ENCODE data around the gene SCFD2.

Gene SCFD2

GRCh38 chr4:52903273-52903672 is 462.6 kb downstream of the SCFD2 start:
- no peaks in the 10 kb centered on the region for H3K4me1 ChIP-seq (ENCODE audit: insufficient read depth, low read length, severe bottlenecking)
- H3K27me3 ChIP-seq (ENCODE audit: insufficient read depth, low read length): no peaks in the 10 kb centered on the region
- H3K9ac ChIP-seq (ENCODE audit: low read length): no peak overlapping the region
- no peaks in the 10 kb centered on the region for H3F3A ChIP-seq (ENCODE audit: insufficient read depth, low read length)
- H3K79me2 ChIP-seq (ENCODE audit: insufficient read depth, low read length): no peaks in the 10 kb centered on the region
- no peak overlapping the region for H3K4me3 ChIP-seq (ENCODE audit: low read depth, low read length, poor library complexity, severe bottlenecking)
- H2AFZ ChIP-seq (ENCODE audit: low read length): no peak overlapping the region
- no peak overlapping the region for H3K27ac ChIP-seq (ENCODE audit: low read depth, low read length, poor library complexity, severe bottlenecking)
- TF ChIP-seq CTCF (IDR thresholded peaks at IDR 0.05; ENCODE audit: low read length) (no peak), EZH2 (IDR thresholded peaks at IDR 0.05; ENCODE audit: borderline replicate concordance, low read length) (no peak)
- no peaks in the 10 kb centered on the region for H3K36me3 ChIP-seq (ENCODE audit: insufficient read depth, low read length)
- no peaks in the 10 kb centered on the region for H4K20me1 ChIP-seq (ENCODE audit: insufficient read depth, low read length)
- no peaks in the 10 kb centered on the region for H3K9me2 ChIP-seq (ENCODE audit: low read depth, low read length)
- no peaks in the 10 kb centered on the region for H3K9me3 ChIP-seq (ENCODE audit: low read length)
- H3K4me2 ChIP-seq (ENCODE audit: low read length): no peak overlapping the region

- Histone ChIP-seq H3K79me2 (ENCODE audit: insufficient read depth, low read length) (no peaks in the 10 kb centered on the region), H4K20me1 (ENCODE audit: insufficient read depth, low read length) (no peaks in the 10 kb centered on the region), H3K4me1 (ENCODE audit: insufficient read depth, low read length, severe bottlenecking) (no peaks in the 10 kb centered on the region), H3K36me3 (ENCODE audit: insufficient read depth, low read length) (no peaks in the 10 kb centered on the region), H3K4me2 (ENCODE audit: low read length) (no peak overlapping the region), H3K9me3 (ENCODE audit: low read length) (no peaks in the 10 kb centered on the region), H3K9ac (ENCODE audit: low read length) (no peak overlapping the region), H3F3A (ENCODE audit: insufficient read depth, low read length) (no peaks in the 10 kb centered on the region), H3K4me3 (ENCODE audit: low read depth, low read length, poor library complexity, severe bottlenecking) (no peak overlapping the region), H3K27me3 (ENCODE audit: insufficient read depth, low read length) (no peaks in the 10 kb centered on the region), H2AFZ (ENCODE audit: low read length) (no peak overlapping the region), H3K9me2 (ENCODE audit: low read depth, low read length) (no peaks in the 10 kb centered on the region), H3K27ac (ENCODE audit: low read depth, low read length, poor library complexity, severe bottlenecking) (no peak overlapping the region)
- TF ChIP-seq EZH2 (IDR thresholded peaks at IDR 0.05; ENCODE audit: borderline replicate concordance, low read length): no peak
- no peak for TF ChIP-seq CTCF (IDR thresholded peaks at IDR 0.05; ENCODE audit: low read length)
Observed at GRCh38 chr4:52894443-52894842, 471.4 kb downstream of the SCFD2 start.

GRCh38 chr4:52892880-52893279 is 473.0 kb downstream of the SCFD2 start:
- Histone ChIP-seq H3K9me3 (ENCODE audit: low read length) (no peaks in the 10 kb centered on the region), H3K27me3 (ENCODE audit: insufficient read depth, low read length) (no peaks in the 10 kb centered on the region), H3K4me1 (ENCODE audit: insufficient read depth, low read length, severe bottlenecking) (no peaks in the 10 kb centered on the region), H3K4me2 (ENCODE audit: low read length) (no peak overlapping the region), H3K36me3 (ENCODE audit: insufficient read depth, low read length) (no peaks in the 10 kb centered on the region), H3F3A (ENCODE audit: insufficient read depth, low read length) (no peaks in the 10 kb centered on the region), H3K9ac (ENCODE audit: low read length) (no peak overlapping the region), H3K27ac (ENCODE audit: low read depth, low read length, poor library complexity, severe bottlenecking) (no peak overlapping the region), H3K4me3 (ENCODE audit: low read depth, low read length, poor library complexity, severe bottlenecking) (no peak overlapping the region), H2AFZ (ENCODE audit: low read length) (no peak overlapping the region), H4K20me1 (ENCODE audit: insufficient read depth, low read length) (no peaks in the 10 kb centered on the region), H3K79me2 (ENCODE audit: insufficient read depth, low read length) (no peaks in the 10 kb centered on the region), H3K9me2 (ENCODE audit: low read depth, low read length) (no peaks in the 10 kb centered on the region)
- no peak for TF ChIP-seq EZH2 (IDR thresholded peaks at IDR 0.05; ENCODE audit: borderline replicate concordance, low read length)
- no peak for TF ChIP-seq CTCF (IDR thresholded peaks at IDR 0.05; ENCODE audit: low read length)
